Activated CD8-positive, alpha-beta memory T cell treated with anti-CD3 and anti-CD28 coated beads for 4 hours (primary cell): ENCODE data around the gene MMD.
A peak's percentile ranks its signal among the peaks of the same experiment; 100 is the strongest.

Experiments used
- DNase-seq, 2 donors: peaks; one replicate each; pipeline ENCODE4 v3.0.0-alpha.2; 2020; ENCODE audit warnings: low read depth in 2 of 2

The MMD gene

GRCh38 chr17:55350825-55351205 is 70.8 kb downstream of the MMD start:
- no peak for DNase-seq

GRCh38 chr17:55348749-55349354 is 72.8 kb downstream of the MMD start:
- peak in 1 of 2 donors; percentile 3 for DNase-seq

GRCh38 chr17:55347341-55347740 is 74.3 kb downstream of the MMD start:
- DNase-seq = no peak

- DNase-seq = no peak
Measured at GRCh38 chr17:55346658-55347057, 75.0 kb downstream of the MMD start.

GRCh38 chr17:55345132-55345531 is 76.5 kb downstream of the MMD start:
- no peak for DNase-seq

GRCh38 chr17:55344514-55344997 is 77.1 kb downstream of the MMD start:
- DNase-seq = no peak

- DNase-seq = no peak
Measured at GRCh38 chr17:55343900-55344513, 77.6 kb downstream of the MMD start.

- DNase-seq = no peak
Measured at GRCh38 chr17:55342800-55343585, 78.6 kb downstream of the MMD start.
